ENCODE measurements around the gene BTG3.

Gene BTG3

GRCh38 chr21:17612023-17612564 lies 607 bp downstream of the BTG3 start:
- TF ChIP-seq CTCF (conservative IDR thresholded peaks at IDR 0.05): no peak
- H3K27ac ChIP-seq: peak overlapping the region; percentile 49; the same call in 1 of the 2 replicates

GRCh38 chr21:17611414-17612022 lies 1.2 kb downstream of the BTG3 start:
- no peak for TF ChIP-seq CTCF (conservative IDR thresholded peaks at IDR 0.05)
- peak overlapping the region; percentile 49; the same call in 1 of the 2 replicates for H3K27ac ChIP-seq

- H3K27ac ChIP-seq: no peak overlapping the region; the same call in 1 of the 2 replicates
- no peak for TF ChIP-seq CTCF (conservative IDR thresholded peaks at IDR 0.05)
Measured at GRCh38 chr21:17610911-17611310, 1.8 kb downstream of the BTG3 start.

- H3K27ac ChIP-seq: no peak overlapping the region
- TF ChIP-seq CTCF (conservative IDR thresholded peaks at IDR 0.05): no peak
Measured at GRCh38 chr21:17609681-17610080, 3.0 kb downstream of the BTG3 start.

DNA sequence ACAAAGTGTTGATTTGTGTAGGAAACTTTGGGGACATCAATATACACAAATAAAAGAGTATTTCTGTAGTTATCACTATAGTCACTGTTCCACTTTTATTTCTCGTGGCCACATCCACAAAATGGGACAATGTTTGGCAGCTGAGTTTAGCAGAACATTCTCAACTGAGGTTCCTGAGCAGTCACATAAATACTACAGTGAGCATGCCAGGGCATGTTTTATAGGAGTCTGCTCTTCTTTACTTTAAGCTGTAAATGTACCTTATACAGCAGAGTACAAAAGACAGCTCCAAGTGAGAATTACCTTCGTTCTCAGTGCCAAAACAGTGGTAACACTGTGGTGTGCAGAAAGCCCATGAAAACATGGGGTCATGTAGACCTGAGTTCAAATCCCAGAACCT lies 5.0 kb downstream of the BTG3 start:
- peak overlapping the region; percentile 39 for H3K27ac ChIP-seq
- no peak for TF ChIP-seq CTCF (conservative IDR thresholded peaks at IDR 0.05)

GRCh38 chr21:17602874-17603273 lies 9.8 kb downstream of the BTG3 start:
- no peak overlapping the region for H3K27ac ChIP-seq

GRCh38 chr21:17598437-17598836 lies 14.3 kb downstream of the BTG3 start:
- no peak overlapping the region for H3K27ac ChIP-seq
- no peak for TF ChIP-seq CTCF (conservative IDR thresholded peaks at IDR 0.05)

More at GRCh38 chr21:17602874-17603273, 9.8 kb downstream of the BTG3 start:
- TF ChIP-seq CTCF (conservative IDR thresholded peaks at IDR 0.05): no peak

All from VCaP (cell line).